HK-2 (cell line): ENCODE data around the gene PELO.

Experiments used
- DNase-seq: peaks from one replicate; pipeline ENCODE4 v3.0.0-alpha.2; 2018; ENCODE audit not compliant: unreplicated experiment

The PELO gene

DNA sequence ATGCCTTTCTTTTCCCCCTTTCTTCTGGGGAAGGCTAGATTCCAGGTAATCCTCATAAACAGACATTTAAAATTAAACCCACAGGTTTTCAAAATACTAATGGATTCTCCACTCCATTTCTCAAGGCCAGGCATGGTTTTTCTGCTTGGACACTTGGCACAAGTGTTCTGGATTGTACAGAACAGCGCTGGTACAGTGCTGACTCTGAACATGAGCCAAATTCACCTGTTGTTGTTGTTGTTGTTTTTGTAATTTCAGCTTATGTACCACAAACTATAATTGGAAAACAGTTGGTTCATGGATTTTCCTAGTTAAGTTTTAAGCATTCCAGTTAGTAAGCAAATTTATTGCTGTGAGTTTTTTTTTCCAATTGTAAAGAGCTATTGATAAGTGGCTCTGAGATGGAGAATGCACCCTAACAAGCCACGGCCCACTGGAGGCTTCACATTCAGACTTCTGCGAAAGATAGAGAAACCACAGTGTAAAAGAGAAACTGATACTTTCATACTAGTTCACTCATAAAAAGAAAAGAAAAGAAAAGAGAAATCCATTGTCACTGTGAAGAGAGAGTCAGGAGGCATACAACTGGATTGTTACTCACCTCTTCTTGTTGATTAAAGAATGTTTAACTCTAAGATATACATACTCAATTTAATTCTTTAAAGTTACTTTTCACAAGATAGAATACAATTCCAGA lies 16.2 kb upstream of the PELO start:
- DNase-seq: no peak

DNA sequence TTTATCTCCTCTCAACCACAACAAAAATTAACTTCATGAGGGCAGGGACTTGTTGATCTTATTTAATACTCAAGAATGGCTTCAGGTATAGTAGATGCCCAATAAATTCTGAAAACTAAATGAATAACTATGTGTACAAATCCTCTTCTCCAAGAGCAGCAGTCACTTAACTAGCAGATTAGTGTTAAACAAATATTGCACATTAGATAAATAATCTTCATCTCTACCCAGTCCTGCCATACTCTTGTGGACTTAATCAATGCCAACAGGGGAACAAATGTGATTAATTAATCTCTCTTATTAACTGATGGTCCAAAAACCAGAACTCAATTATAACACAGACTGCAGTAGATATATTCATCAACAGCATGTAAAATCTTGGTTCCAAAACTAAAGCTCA lies 15.0 kb upstream of the PELO start:
- no peak for DNase-seq

DNA sequence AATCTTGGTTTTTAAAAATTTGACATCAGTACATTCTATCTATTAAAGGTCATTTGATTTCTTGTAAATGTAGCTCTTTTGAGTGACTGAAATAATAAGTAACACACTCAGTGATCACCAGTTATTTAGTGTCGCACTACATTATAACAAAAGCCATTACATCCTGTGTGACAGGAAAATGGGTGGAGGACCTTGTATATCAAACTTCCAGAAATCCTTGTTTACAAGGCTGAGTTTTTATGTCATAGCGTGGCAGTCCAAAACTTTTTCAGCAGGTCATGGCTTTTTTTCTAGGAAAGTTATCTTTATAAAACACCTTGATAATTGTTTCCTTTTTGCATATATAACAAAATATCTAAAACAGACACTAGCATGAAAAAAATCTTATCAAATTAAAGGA lies 14.4 kb upstream of the PELO start:
- DNase-seq: no peak

DNA sequence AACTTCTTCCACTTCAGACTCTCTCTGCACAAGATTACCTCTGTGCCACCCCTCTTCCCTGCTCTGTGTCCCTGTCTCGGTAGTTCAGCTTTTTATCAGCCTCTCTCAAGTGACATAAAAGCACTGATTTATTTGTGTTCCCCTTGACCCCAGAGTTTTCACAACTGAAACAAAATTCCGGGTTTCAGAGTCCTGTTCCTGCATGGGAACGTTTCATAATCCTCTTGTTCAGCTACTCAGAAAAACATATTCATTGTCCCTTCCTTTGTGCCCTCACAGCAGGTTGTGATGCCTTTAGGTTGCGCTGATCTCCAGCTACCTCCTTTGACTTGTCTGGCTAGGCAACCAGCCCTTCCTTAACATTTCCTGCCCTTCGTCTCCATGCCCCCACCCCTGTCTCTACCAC lies 13.7 kb upstream of the PELO start:
- DNase-seq: no peak

DNA sequence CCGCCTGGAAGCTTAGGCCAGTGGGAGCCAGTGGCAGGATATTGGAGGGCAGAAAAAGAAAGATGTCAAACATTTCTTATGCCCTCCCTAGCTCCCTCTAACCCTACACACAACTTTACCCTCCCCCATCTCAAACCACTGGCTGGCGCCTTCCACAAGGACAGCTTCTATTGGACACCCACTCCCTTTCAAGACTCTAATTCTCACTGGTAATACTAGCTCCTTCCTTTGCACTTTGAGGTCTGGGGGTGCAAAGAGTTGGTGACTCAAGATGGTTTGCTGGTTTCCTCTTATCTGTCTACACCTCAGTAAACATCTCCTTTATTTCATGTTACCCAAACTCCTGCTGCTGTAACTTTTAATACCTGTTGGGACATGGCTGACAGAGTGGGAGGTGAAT lies 11.6 kb upstream of the PELO start:
- DNase-seq: no peak

DNA sequence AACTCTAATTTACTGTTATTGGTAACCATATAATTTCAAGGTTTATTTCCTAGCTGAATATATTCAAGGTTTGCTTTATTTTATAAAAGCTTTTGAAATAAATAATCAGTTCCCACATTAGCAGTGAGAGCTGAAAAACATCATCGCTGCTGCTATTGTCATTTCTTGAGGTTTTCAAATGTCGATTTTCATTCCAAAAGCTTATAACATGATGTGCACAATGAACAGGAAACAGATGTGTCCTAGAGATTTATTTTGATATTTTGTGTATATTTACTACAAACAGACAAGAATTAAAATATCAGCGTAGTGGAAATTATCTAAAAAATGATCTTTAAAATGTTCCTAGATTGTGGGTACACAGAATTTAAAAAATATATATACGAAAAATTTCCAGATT lies 10.5 kb upstream of the PELO start:
- no peak for DNase-seq

DNA sequence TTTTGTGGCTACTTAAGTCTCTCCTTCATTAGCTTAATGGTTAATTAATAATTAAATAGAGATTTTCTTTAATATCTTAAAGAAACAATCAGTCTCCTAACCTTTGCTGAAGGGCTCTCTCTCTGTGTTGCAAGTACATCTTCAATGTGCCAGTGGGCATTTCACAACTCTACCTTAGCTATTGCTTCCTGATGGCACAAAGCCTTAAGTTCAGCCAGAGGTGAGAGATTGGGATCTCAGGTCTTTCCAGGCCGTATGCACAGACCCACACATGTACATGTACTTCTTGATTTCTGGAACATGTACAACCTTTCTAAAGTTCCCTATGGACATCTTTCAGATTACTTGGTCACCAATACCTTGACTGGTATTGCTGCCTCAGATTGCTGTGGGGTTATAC lies 8.9 kb upstream of the PELO start:
- DNase-seq: no peak

DNA sequence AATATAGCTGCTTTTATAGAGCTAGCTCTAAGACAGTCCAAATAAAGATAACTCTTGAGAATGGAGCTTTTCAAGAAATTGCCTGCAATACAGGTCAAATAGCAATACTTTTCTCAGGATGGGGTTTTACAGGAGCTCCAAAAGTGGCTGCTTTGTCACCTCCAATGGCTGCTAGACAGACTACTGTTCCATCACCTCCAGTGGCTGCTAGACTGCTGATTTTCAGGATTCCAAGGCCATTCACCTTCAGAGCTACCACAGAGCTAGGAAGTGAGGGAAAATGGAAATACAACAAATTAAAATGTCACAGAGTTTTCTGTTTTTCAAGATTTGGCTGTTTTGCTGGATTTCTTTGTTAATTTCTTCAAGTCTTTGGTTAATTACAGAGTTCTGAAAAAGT lies 8.5 kb upstream of the PELO start:
- no peak for DNase-seq

DNA sequence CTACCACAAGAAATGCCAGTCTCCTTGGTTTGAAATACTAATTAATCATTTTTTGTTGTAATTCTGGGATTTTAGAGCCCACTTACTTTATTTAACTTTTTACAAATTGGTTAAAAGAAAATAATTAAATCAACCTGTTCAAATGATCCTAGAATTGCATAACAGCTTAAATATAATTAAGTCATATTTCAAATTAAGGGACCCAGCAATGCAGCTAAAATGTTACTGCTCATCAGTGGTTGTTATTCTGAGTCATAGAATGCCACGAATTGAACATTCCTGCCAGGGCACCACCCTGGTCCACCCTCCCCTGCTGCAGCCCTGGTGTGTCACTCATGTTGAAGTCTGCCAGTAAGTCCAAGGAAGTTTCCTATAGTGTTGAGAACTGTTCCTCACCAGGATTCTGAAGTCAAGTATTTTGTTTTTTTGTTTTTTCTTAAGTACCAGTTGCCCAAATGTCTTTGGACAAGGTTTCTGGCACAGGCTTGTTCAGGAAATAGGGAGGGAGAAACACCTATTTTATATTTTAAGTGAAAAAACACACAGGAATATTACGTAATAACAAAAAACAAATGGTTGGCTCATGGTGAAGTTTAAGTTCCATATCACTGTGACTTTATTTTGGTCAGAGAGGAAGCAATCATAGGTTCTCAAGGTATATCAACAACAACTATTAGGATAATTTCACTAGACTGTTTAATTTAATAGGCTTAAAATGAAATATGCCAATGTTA lies 4.3 kb upstream of the PELO start:
- no peak for DNase-seq

DNA sequence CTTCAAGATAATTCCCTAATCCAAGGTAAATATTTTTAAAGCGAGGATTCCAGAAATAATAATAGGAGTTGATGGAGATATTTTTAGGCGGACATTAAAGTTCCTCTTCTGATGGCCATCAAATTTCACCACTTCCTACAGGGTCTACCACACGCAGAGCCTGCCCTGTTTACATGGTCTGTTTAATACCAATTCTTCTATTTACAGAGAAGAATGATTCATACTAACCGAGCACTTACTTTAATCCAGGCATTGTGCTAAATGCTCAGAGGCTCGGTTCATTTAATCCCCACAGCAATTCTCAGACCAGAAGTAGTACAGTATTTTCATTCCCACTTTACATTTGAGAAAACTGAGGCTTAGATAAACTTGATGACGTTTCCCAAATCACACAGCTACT lies 3.0 kb upstream of the PELO start:
- DNase-seq: no peak

DNA sequence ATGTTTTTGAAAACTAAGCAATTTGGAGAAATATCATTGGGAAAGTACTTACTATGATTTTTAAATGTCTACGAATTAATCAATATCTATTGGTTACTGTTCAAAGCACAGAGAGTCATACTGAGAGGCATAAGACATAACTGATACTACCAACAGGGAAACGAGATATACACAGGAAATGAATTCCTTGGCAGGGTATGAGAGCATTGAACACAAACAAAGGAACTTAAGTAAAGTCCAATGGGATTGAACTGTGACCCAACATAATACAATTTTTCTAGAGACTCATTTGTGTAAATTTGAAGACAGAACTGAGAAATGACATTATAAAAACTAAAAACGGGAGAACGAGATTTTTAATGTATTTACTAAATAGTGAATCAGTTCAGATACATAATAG lies 1.3 kb upstream of the PELO start:
- DNase-seq: no peak

DNA sequence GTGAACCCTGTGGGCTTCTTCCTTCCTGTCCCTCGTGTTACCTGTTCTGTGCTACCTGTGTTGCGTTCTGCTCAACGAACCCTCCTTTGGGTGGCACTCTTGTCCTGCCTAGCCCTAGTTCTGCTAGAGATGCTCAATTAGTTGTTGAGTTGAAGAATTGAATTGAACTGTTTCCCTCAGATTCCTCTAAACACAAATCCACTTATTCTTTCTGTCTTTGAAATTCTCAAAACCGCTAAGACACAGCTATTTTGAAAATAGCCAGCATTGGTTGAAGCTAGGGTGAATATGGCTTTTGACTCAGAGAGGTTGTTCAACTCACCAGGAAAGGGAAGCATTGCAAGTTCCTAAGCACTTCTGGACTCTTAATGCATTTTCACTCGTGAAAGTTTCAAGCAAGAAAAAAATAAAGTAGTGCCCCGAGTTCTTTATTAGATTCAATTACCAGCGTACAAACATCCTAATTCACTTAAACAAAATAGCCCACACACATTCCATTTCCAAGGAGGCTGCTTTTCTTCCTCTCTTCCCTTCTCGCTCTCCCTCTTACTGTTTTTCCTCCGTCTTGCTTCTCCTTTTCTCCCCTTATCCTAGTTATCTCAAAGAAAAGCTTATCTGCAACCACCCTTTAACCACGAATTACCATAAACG lies 642 bp upstream of the PELO start:
- DNase-seq: no peak

DNA sequence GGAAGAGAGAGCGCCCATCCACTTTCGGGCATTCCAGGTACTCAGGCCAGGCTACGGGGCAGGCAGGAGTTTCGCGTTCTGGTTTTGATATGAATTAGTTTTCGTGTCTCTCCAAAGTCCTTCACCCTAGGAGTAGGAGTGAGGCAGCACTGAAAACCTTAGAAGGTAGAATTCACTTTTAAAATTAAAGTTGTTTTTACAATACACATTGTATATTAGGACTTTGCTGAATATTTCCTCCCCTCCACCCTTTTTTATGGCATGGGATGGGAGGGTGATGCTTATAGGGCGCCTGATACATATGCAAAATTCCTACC lies 747 bp downstream of the PELO start:
- DNase-seq: no peak

DNA sequence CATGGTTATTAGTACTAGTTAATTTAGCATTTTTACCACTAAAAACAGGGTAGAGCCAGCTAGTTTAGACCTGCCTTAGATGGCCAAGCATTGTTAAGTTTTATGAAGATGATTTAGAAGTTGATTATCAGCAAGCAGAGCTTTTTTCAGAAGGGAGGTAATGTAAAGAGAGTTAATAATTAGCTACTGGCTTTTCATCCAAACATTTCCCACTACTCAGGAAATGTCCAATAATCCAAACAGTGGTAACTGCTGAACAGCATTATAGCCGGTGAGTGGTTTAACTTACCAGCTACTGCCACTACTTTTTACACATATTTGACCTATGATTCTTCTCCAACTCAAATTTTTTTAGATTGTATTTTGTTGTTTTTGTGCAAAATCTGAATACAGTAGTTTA lies 1.7 kb downstream of the PELO start:
- DNase-seq: no peak

DNA sequence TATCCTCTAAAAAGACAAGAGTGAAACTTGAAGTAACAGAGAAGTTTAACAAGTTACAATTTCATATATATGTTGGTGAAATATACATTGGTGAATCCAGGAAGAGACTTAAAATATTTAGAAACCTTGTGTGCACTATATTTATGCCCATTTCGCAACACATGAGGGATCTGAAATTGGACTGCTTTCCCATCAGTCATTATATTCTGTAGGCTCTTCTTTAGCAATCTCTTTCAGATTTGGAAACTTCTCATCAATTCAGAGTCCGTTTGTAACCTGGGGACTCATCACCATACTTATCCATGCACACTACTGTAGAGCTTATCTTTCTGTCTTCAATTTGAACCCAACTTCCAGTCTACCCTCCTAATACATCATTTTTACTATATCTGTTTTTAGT lies 2.1 kb downstream of the PELO start:
- no peak for DNase-seq

DNA sequence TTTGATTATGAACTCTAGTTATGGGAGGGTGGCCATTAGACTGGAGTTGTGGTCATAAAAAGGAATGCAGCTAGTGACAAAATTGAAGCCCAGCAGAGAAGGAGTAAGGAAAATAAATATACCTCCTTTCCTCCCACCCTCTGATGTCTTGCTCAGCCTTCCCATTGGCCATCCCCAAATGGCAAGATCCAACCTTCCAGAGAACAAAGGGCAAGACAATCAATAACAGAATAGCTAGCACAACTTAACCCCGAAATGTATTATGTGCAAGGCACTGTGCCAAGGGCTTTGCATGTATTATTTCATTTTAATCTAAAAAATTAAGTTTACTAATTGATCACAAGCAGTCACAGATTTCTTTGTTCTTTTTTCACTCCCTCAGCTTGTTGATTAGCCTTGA lies 3.6 kb downstream of the PELO start:
- no peak for DNase-seq

DNA sequence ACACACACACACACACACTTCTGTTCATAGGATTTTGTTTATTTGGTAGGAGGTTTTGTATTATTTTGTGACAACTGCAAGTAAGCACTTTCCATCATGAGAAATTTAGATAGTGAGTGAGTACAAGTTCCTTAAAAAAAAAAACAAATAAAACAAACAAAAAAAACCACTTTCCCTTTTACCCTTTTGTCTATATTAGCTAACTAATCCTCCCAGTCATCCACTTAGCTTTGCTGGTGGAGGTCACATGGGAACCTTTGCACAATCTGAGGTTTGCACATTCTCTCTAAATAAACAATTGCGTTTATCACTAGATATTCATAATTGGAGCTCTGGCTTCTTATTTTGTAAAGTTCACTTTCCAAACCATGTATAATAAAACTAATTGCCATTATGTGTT lies 6.8 kb downstream of the PELO start:
- no peak for DNase-seq

DNA sequence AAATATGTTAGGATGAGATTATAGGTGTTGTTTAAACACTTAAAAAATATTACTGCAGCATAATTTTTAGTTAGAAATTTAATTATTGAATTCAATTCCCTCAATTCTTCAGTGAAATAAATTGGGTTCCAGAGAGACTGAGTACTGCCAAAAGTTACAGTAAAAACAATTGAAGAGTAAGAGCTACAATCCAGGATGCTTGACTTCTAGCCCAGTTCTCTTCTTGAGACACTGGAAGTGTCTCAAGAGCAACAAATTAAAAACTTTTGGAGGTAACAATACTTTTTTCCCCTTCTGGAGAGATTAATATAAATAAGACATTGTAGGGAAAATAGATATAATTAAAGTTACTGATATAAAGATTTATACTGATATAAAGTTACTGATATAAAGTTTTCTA lies 8.3 kb downstream of the PELO start:
- no peak for DNase-seq

DNA sequence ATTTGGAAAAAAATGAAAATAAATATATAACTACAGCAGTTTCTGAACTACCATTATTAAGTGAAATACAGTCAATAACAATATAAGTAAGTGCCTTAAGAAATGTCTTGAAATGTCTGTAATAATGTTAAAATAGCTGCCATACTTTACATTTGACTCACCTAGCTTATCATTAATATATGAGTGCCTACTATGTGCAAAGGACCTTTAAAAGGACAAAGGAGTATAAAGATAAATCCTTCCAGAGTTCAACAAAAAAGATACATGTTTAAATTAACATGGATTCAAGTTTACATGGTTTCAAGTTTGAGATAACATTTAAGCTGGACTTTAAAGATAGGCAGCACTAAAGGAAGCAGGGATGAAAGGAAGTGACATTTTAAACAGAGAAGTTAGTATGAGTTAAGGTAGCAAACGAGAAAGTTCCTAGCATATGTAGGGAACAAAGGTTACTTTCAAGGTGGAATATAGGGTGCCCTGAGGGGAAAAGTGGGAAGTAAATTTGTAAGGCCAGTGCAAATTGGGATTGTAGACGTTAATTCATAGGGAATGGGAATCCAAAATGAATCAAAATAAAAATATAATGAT lies 8.9 kb downstream of the PELO start:
- DNase-seq: no peak

DNA sequence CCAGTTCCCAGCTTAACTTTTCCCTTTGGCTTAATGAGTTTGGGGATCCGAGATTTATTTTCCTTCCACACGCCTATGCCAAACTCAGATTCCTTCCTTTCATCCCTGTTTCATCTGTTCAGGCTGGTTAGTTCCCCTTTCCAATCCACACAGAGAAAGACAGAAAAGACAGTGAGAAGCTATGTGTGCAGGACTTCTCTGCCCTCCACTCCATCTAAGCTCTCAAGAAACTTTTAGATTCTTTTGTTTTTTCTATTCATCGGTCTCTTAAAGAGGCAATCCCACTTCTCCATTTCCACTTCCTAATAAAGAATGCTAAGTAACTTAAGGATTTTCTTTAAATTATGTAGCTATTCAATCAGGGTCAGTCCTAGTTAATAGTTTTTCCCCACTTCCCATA lies 11.2 kb downstream of the PELO start:
- DNase-seq: no peak

DNA sequence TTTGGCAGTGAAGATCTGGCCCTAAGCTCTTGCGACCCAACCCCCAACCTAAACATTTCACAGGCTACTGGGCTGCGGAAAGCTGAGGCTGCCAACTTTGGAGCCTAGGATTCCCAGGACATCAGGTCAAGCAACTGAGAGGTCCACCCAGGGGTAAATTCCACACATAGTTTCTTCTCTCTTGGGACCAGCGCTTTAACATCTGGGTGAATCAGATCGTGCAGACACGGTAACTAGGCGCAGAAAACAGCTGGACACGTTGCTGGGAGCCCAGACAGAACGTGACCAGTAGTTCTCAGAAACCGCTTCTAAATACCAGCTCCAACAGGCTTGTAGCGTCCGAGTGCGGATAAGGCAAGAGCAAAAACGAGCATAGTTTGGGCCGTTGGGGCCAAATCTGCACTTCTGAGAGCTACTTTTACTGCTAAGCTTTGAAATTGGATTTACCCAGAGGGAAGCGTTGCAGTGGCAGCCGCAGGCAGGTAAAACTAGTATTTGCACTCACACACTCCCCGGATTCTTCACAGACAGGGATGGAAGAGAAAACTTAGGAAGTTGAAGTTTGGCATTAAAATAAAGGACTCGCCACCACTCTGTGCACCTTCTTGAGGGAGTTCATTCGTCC lies 11.8 kb downstream of the PELO start:
- peak; percentile 44 for DNase-seq

DNA sequence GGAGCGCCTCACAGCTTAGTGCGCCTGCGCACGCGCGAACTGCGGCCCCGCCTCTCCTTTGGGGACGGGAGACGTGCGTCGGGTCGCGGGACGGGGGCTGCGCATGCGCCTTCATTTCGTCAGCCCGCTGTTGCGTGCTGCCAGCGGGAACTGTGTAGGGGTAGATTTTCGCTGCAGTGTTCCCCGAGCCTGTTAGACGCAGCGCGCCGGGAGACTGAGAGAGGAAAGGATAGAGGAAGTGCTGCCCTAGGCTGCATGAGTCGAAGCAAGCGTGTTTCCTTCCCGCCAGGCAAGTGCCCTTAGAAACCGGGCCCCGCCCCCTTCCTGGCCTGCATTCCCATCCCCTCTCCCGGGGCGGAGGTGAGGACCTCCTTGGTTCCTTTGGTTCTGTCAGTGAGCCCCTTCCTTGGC lies 12.3 kb downstream of the PELO start:
- DNase-seq: peak; percentile 88
